ENCODE results near the gene SEL1L.

- TF ChIP-seq POLR2AphosphoS5 (IDR thresholded peaks at IDR 0.05; ENCODE audit: insufficient read depth, low read depth, low read length) (no peak), CTCF (IDR thresholded peaks at IDR 0.05; ENCODE audit: extremely low read depth in 1 of 2, insufficient read depth in 1 of 2, low read depth in 1 of 2, low read length in 2 of 2) (no peak), JUN (IDR thresholded peaks at IDR 0.05; ENCODE audit: borderline replicate concordance, insufficient read depth, insufficient read length, low read depth) (no peak), GATA2 (IDR thresholded peaks at IDR 0.05; ENCODE audit: insufficient read depth, insufficient read length, low read depth, low read length) (no peak), POLR2A (IDR thresholded peaks at IDR 0.05; ENCODE audit: low read depth, low read length) (no peak), MAX (IDR thresholded peaks at IDR 0.05; ENCODE audit: insufficient read depth, insufficient read length) (no peak), EZH2 (IDR thresholded peaks at IDR 0.05; ENCODE audit: borderline replicate concordance, low read depth, low read length, severe bottlenecking) (no peak)
These were observed 14.2 kb downstream of the SEL1L start for GRCh38 chr14:81519200-81520011.

All from endothelial cell of umbilical vein (primary cell).